Stimulated activated naive CD8-positive, alpha-beta T cell treated with anti-CD3 and anti-CD28 coated beads, Interleukin-15, Interleukin-2, amounts not matched to agents 100 ng/mL and 50 ng/mL, for 24 hours (primary cell): ENCODE measurements around the gene GPANK1.

Source experiments
- H3K27ac Mint-ChIP-seq: one replicate; pipeline ENCODE4 v1.8.0; 2021; ENCODE audit warnings: mild to moderate bottlenecking, mixed read lengths
- H3K27me3 Mint-ChIP-seq: one replicate; pipeline ENCODE4 v1.8.0; 2021; ENCODE audit warnings: mixed read lengths
- H3K36me3 Mint-ChIP-seq: one replicate; pipeline ENCODE4 v1.8.0; 2021; ENCODE audit warnings: low read depth, mixed read lengths
- H3K4me1 Mint-ChIP-seq: one replicate; pipeline ENCODE4 v1.8.0; 2021; ENCODE audit warnings: low read depth, mixed read lengths
- H3K4me3 Mint-ChIP-seq: one replicate; pipeline ENCODE4 v1.8.0; 2021; ENCODE audit warnings: mild to moderate bottlenecking, mixed read lengths
- H3K9me3 Mint-ChIP-seq: one replicate; pipeline ENCODE4 v1.8.0; 2021; ENCODE audit warnings: mixed read lengths

GPANK1 gene

GRCh38 chr6:31680226-31681134 is 15.7 kb upstream of the GPANK1 start, which contains the start of gene LY6G5C:
Gene LY6G5C (minus strand): TSS chr6:31681067. CDS start chr6:31680373, 694 bp downstream.
- Mint-ChIP-seq H3K4me1 (peaks cover 18% of the 10 kb centered on the region), H3K4me3 (peak within 1 kb of the TSS; percentile 75), H3K27me3 (no peaks in the 10 kb centered on the region), H3K36me3 (no peaks in the 10 kb centered on the region), H3K27ac (peak within 1 kb of the TSS; percentile 70), H3K9me3 (no peaks in the 10 kb centered on the region)

- Mint-ChIP-seq H3K9me3 (no peaks in the 10 kb centered on the region), H3K4me3 (no peak overlapping the region), H3K4me1 (peaks cover 18% of the 10 kb centered on the region), H3K27me3 (no peaks in the 10 kb centered on the region), H3K36me3 (peaks cover 5% of the 10 kb centered on the region), H3K27ac (no peak overlapping the region)
Measured at GRCh38 chr6:31677955-31678354, 13.2 kb upstream of the GPANK1 start.

- H3K27me3 Mint-ChIP-seq: no peaks in the 10 kb centered on the region
- peaks cover 18% of the 10 kb centered on the region for H3K4me1 Mint-ChIP-seq
- no peak overlapping the region for H3K4me3 Mint-ChIP-seq
- no peaks in the 10 kb centered on the region for H3K9me3 Mint-ChIP-seq
- H3K36me3 Mint-ChIP-seq: peaks cover 14% of the 10 kb centered on the region
- no peak overlapping the region for H3K27ac Mint-ChIP-seq
Measured at GRCh38 chr6:31676904-31677303, 12.1 kb upstream of the GPANK1 start.

- H3K4me3 Mint-ChIP-seq: no peak overlapping the region
- no peak overlapping the region for H3K27ac Mint-ChIP-seq
- no peaks in the 10 kb centered on the region for H3K27me3 Mint-ChIP-seq
- H3K36me3 Mint-ChIP-seq: peaks cover 19% of the 10 kb centered on the region
- H3K4me1 Mint-ChIP-seq: peaks cover 14% of the 10 kb centered on the region
- no peaks in the 10 kb centered on the region for H3K9me3 Mint-ChIP-seq
Measured at GRCh38 chr6:31676322-31676903, 11.6 kb upstream of the GPANK1 start.

GRCh38 chr6:31669676-31670075 is 4.9 kb upstream of the GPANK1 start, which contains the start of gene LY6G5B:
Gene LY6G5B (plus strand): TSS chr6:31669976. CDS start chr6:31670951, 975 bp downstream.
- H3K4me1 Mint-ChIP-seq: peaks cover 36% of the 10 kb centered on the region
- no peaks in the 10 kb centered on the region for H3K27me3 Mint-ChIP-seq
- no peaks in the 10 kb centered on the region for H3K9me3 Mint-ChIP-seq
- H3K36me3 Mint-ChIP-seq: peaks cover 72% of the 10 kb centered on the region
- H3K4me3 Mint-ChIP-seq: no peak within 1 kb of the TSS
- no peak within 1 kb of the TSS for H3K27ac Mint-ChIP-seq

- Mint-ChIP-seq H3K9me3 (no peaks in the 10 kb centered on the region), H3K4me3 (peak overlapping the region; percentile 98), H3K36me3 (peaks cover 81% of the 10 kb centered on the region), H3K4me1 (peaks cover 65% of the 10 kb centered on the region), H3K27ac (peak overlapping the region; percentile 97), H3K27me3 (no peaks in the 10 kb centered on the region)
Measured at GRCh38 chr6:31666337-31666965, 1.7 kb upstream of the GPANK1 start.

- Mint-ChIP-seq H3K9me3 (no peaks in the 10 kb centered on the region), H3K4me3 (peak within 1 kb of the TSS; percentile 98), H3K27ac (peak within 1 kb of the TSS; percentile 97), H3K36me3 (peaks cover 74% of the 10 kb centered on the region), H3K4me1 (peaks cover 72% of the 10 kb centered on the region), H3K27me3 (no peaks in the 10 kb centered on the region)
Measured at GRCh38 chr6:31665501-31666336, 922 bp upstream of the GPANK1 start, which contains the start of gene CSNK2B. Gene CSNK2B (plus strand): TSS chr6:31666080. CDS start chr6:31666832, 752 bp downstream.

- H3K36me3 Mint-ChIP-seq: peaks cover 70% of the 10 kb centered on the region
- H3K4me3 Mint-ChIP-seq: peak overlapping the region; percentile 98
- H3K4me1 Mint-ChIP-seq: peaks cover 84% of the 10 kb centered on the region
- H3K27ac Mint-ChIP-seq: peak overlapping the region; percentile 97
- no peaks in the 10 kb centered on the region for H3K9me3 Mint-ChIP-seq
- no peaks in the 10 kb centered on the region for H3K27me3 Mint-ChIP-seq
Measured at GRCh38 chr6:31663961-31664789, 622 bp downstream of the GPANK1 start.

GRCh38 chr6:31663126-31663960 is 1.5 kb downstream of the GPANK1 start:
- H3K4me1 Mint-ChIP-seq: peaks cover 85% of the 10 kb centered on the region
- no peaks in the 10 kb centered on the region for H3K9me3 Mint-ChIP-seq
- no peaks in the 10 kb centered on the region for H3K27me3 Mint-ChIP-seq
- H3K4me3 Mint-ChIP-seq: peak overlapping the region; percentile 98
- H3K27ac Mint-ChIP-seq: peak overlapping the region; percentile 97
- H3K36me3 Mint-ChIP-seq: peaks cover 62% of the 10 kb centered on the region

- Mint-ChIP-seq H3K9me3 (no peaks in the 10 kb centered on the region), H3K27me3 (no peaks in the 10 kb centered on the region), H3K4me1 (peaks cover 83% of the 10 kb centered on the region), H3K4me3 (peak overlapping the region; percentile 45), H3K27ac (peak overlapping the region; percentile 41), H3K36me3 (peaks cover 61% of the 10 kb centered on the region)
Measured at GRCh38 chr6:31662124-31662723, 2.6 kb downstream of the GPANK1 start.

GRCh38 chr6:31661262-31662123 is 3.3 kb downstream of the GPANK1 start:
- Mint-ChIP-seq H3K36me3 (peaks cover 60% of the 10 kb centered on the region), H3K4me1 (peaks cover 82% of the 10 kb centered on the region), H3K4me3 (peak overlapping the region; percentile 96), H3K27ac (peak overlapping the region; percentile 87), H3K27me3 (no peaks in the 10 kb centered on the region), H3K9me3 (no peaks in the 10 kb centered on the region)
